H1 (cell line): ENCODE results near the gene ELOVL6. TPM values are rescaled to one million over a fixed set of nuclear protein-coding genes. Genes with fewer than 3 reads are reported as not detected.

Experiments
- CTCF ChIA-PET: fragments of 300-600 bp; sonication (Branson Sonifier 250); formaldehyde crosslinking; loops from one replicate; lab custom pipeline; 2021; ENCODE audit not compliant: partially characterized antibody; lab: Charles Lee
- POLR2A ChIA-PET: fragments of 300-600 bp; sonication (Branson Sonifier 250); formaldehyde crosslinking; loops from one replicate; lab custom pipeline; 2021; ENCODE audit warnings: inconsistent platforms; ENCODE audit not compliant: partially characterized antibody; lab: Charles Lee
- DNase-seq, 2 experiments: peaks; one replicate each; pipeline versions ENCODE4 v3.0.0 to v3.0.0-alpha.2; 2010 to 2022; ENCODE audit warnings: low spot score in 2 of 2, low read depth in 1 of 2, mixed read lengths in 1 of 2
- FAIRE-seq: peaks from 2 replicates; lab custom pipeline; 2011; peaks lifted over from hg19 to GRCh38; lab: Jason Lieb, UNC
- H2AFZ ChIP-seq: 2 replicates; pipeline ENCODE4 v1.8.1; 2012; ENCODE audit warnings: low read length, inconsistent platforms
- H2AK5ac ChIP-seq: 2 replicates; pipeline ENCODE4 v1.6.1; 2013; ENCODE audit warnings: low read depth, low read length
- H2BK120ac ChIP-seq: replicated peaks from 2 replicates; pipeline ENCODE3; 2013; ENCODE audit warnings: low read depth, low read length, inconsistent platforms
- H2BK12ac ChIP-seq: 2 replicates; pipeline ENCODE4 v1.6.1; 2013; ENCODE audit warnings: low read depth, low read length
- H2BK15ac ChIP-seq: 2 replicates; pipeline ENCODE4 v1.6.1; 2013; ENCODE audit warnings: low read length
- H2BK20ac ChIP-seq: 2 replicates; pipeline ENCODE4 v1.6.1; 2013; ENCODE audit warnings: low read length
- H2BK5ac ChIP-seq: 2 replicates; pipeline ENCODE4 v1.6.1; 2013; ENCODE audit warnings: low read depth, low read length
- H3K14ac ChIP-seq: 2 replicates; pipeline ENCODE4 v1.6.1; 2013; ENCODE audit warnings: inconsistent platforms; ENCODE audit not compliant: insufficient read length
- H3K18ac ChIP-seq: 2 replicates; pipeline ENCODE4 v1.6.1; 2013; ENCODE audit warnings: low read length; ENCODE audit errors: extremely low read depth
- H3K23ac ChIP-seq: 2 replicates; pipeline ENCODE4 v1.6.1; 2013; ENCODE audit warnings: inconsistent platforms; ENCODE audit not compliant: insufficient read length
- H3K23me2 ChIP-seq: 2 replicates; pipeline ENCODE4 v1.6.1; 2013; ENCODE audit warnings: low read depth, low read length
- H3K27ac ChIP-seq: 2 replicates; pipeline ENCODE4 v1.6.1; 2011; ENCODE audit warnings: low read depth, low read length, inconsistent platforms
- H3K27me3 ChIP-seq, 4 experiments: replicated peaks in 1 of 4; 1 replicate in 1 of 4; 2 replicates in 3 of 4; pipeline versions ENCODE4 v1.6.1 to v1.8.1; 2011 to 2013; ENCODE audit warnings: low read length in 3 of 4, mild to moderate bottlenecking in 3 of 4, inconsistent platforms in 2 of 4, mixed read lengths in 2 of 4, moderate library complexity in 1 of 4; ENCODE audit not compliant: control insufficient read depth in 3 of 4, insufficient read depth in 3 of 4; ENCODE audit errors: extremely low read depth in 1 of 4
- H3K36me3 ChIP-seq, 4 experiments: 2 replicates each; pipeline versions ENCODE4 v1.6.1 to v1.8.1; 2011 to 2013; ENCODE audit warnings: mild to moderate bottlenecking in 4 of 4, low read length in 3 of 4, moderate library complexity in 2 of 4, control low read depth in 1 of 4, inconsistent platforms in 1 of 4; ENCODE audit not compliant: insufficient read depth in 4 of 4, control insufficient read depth in 2 of 4
- H3K4ac ChIP-seq: replicated peaks from 2 replicates; pipeline ENCODE3; 2013; ENCODE audit warnings: low read length, low read depth, mixed read lengths, inconsistent platforms; ENCODE audit not compliant: insufficient read length
- H3K4me1 ChIP-seq, 4 experiments: replicated peaks in 1 of 4; 1 replicate in 1 of 4; 2 replicates in 3 of 4; pipeline versions ENCODE4 v1.6.1 to v1.8.1; 2011 to 2013; ENCODE audit warnings: low read length in 3 of 4, inconsistent platforms in 2 of 4, mixed read lengths in 1 of 4; ENCODE audit not compliant: insufficient read depth in 4 of 4, control insufficient read depth in 3 of 4
- H3K4me2 ChIP-seq, 2 experiments: 2 replicates each; pipeline versions ENCODE4 v1.6.1 to v1.8.1; 2011 to 2013; ENCODE audit warnings: low read depth in 2 of 2, low read length in 2 of 2, control low read depth in 1 of 2, inconsistent platforms in 1 of 2, mild to moderate bottlenecking in 1 of 2; ENCODE audit not compliant: insufficient read depth in 1 of 2
- H3K4me3 ChIP-seq, 4 experiments: fragments of 200-600, 300-600 bp in 1 of 4; sonication (generic), shearing (Covaris generic), sonication (Bioruptor Twin) in 1 of 4; 2 replicates each; pipeline versions ENCODE4 v1.5.1 to v1.8.1; 2011 to 2016; ENCODE audit warnings: low read length in 4 of 4, low read depth in 3 of 4, control low read depth in 2 of 4, inconsistent platforms in 2 of 4, mild to moderate bottlenecking in 2 of 4, mixed read lengths in 1 of 4, moderate library complexity in 1 of 4; ENCODE audit not compliant: insufficient read depth in 2 of 4; ENCODE audit errors: extremely low read depth in 1 of 4
- H3K56ac ChIP-seq: replicated peaks from 2 replicates; pipeline ENCODE3; 2013; ENCODE audit warnings: low read depth, mild to moderate bottlenecking, mixed read lengths, low read length, inconsistent platforms; ENCODE audit not compliant: insufficient read length
- H3K79me1 ChIP-seq: 2 replicates; pipeline ENCODE4 v1.6.1; 2013; ENCODE audit warnings: low read depth, low read length, control low read depth
- H3K79me2 ChIP-seq, 2 experiments: 2 replicates each; pipeline versions ENCODE4 v1.6.1 to v1.8.1; 2012 to 2013; ENCODE audit warnings: low read length in 2 of 2, mild to moderate bottlenecking in 2 of 2, inconsistent platforms in 1 of 2; ENCODE audit not compliant: insufficient read depth in 2 of 2, control insufficient read depth in 1 of 2
- H3K9ac ChIP-seq, 4 experiments: replicated peaks in 1 of 4; 1 replicate in 1 of 4; 2 replicates in 3 of 4; pipeline versions ENCODE4 v1.6.1 to v1.8.1; 2011 to 2013; ENCODE audit warnings: low read depth in 3 of 4, low read length in 3 of 4, control low read depth in 2 of 4, mild to moderate bottlenecking in 2 of 4, moderate library complexity in 2 of 4, inconsistent platforms in 1 of 4; ENCODE audit errors: extremely low read depth in 1 of 4
- H3K9me3 ChIP-seq, 2 experiments: 2 replicates each; pipeline versions ENCODE4 v1.6.1 to v1.8.1; 2012 to 2013; ENCODE audit warnings: mild to moderate bottlenecking in 2 of 2, moderate library complexity in 2 of 2, control low read depth in 1 of 2, inconsistent platforms in 1 of 2, low read depth in 1 of 2, low read length in 1 of 2, mixed read lengths in 1 of 2; ENCODE audit not compliant: insufficient read depth in 2 of 2
- H4K20me1 ChIP-seq, 2 experiments: replicated peaks in 1 of 2; 2 replicates each; pipeline versions ENCODE3 to v1.8.1; 2011 to 2013; ENCODE audit warnings: inconsistent platforms in 2 of 2, low read length in 2 of 2, mild to moderate bottlenecking in 1 of 2; ENCODE audit not compliant: insufficient read depth in 2 of 2, control insufficient read depth in 1 of 2
- H4K5ac ChIP-seq: 2 replicates; pipeline ENCODE4 v1.6.1; 2013; ENCODE audit warnings: low read length, low read depth, mixed read lengths, inconsistent platforms; ENCODE audit not compliant: insufficient read length
- H4K8ac ChIP-seq: 2 replicates; pipeline ENCODE4 v1.8.0; 2013; ENCODE audit warnings: mild to moderate bottlenecking, moderate library complexity, low read length, inconsistent platforms; ENCODE audit not compliant: insufficient read depth; ENCODE audit errors: extremely low read depth
- H4K91ac ChIP-seq: replicated peaks from 2 replicates; pipeline ENCODE3; 2013; ENCODE audit warnings: low read length, mixed read lengths, inconsistent platforms; ENCODE audit not compliant: insufficient read length
- ASH2L ChIP-seq: fragments of 200-600, 300-600 bp; sonication (generic); IDR thresholded peaks from one replicate; pipeline ENCODE4 v1.7.1; 2017; ENCODE audit warnings: low read length
- ATF2 ChIP-seq: IDR thresholded peaks from 2 replicates; pipeline ENCODE4 v1.6.1; 2012; ENCODE audit warnings: low read length, inconsistent platforms
- BACH1 ChIP-seq: IDR thresholded peaks from 2 replicates; pipeline ENCODE4 v1.6.1; 2012; ENCODE audit warnings: low read length, improper control_type of control experiment
- BCL11A ChIP-seq, 2 experiments: IDR thresholded peaks; one replicate each; pipeline ENCODE4 v1.6.1; 2011; ENCODE audit warnings: low read depth in 2 of 2, low read length in 2 of 2, mild to moderate bottlenecking in 2 of 2
- CHD2 ChIP-seq: IDR thresholded peaks from 2 replicates; pipeline ENCODE4 v1.6.1; 2012; ENCODE audit warnings: low read length, improper control_type of control experiment
- EP300 ChIP-seq, 2 experiments: IDR thresholded peaks; 1 replicate in 1 of 2; 2 replicates in 1 of 2; pipeline ENCODE4 v1.6.1; 2011 to 2012; ENCODE audit warnings: low read depth in 2 of 2, low read length in 2 of 2, mild to moderate bottlenecking in 2 of 2, borderline replicate concordance in 1 of 2, inconsistent platforms in 1 of 2, moderate library complexity in 1 of 2
- HDAC2 ChIP-seq, 2 experiments: fragments of 300-600 bp in 1 of 2; sonication (generic) in 1 of 2; IDR thresholded peaks; 2 replicates each; pipeline ENCODE4 v1.6.1; 2011 to 2012; ENCODE audit warnings: low read depth in 2 of 2, low read length in 2 of 2, mild to moderate bottlenecking in 2 of 2, moderate library complexity in 2 of 2, borderline replicate concordance in 1 of 2, inconsistent platforms in 1 of 2
- PHF8 ChIP-seq: fragments of 200-600 bp; sonication (generic); conservative IDR thresholded peaks from 2 replicates; pipeline ENCODE4 v1.7.1; 2012; ENCODE audit warnings: low read depth, mild to moderate bottlenecking, inconsistent platforms, low read length, moderate library complexity
- POLR2A ChIP-seq, 2 experiments: IDR thresholded peaks; 1 replicate in 1 of 2; 2 replicates in 1 of 2; pipeline ENCODE4 v1.6.1; 2011; ENCODE audit warnings: low read depth in 2 of 2, low read length in 2 of 2, mild to moderate bottlenecking in 2 of 2; ENCODE audit errors: control extremely low read depth in 1 of 2
- SIX5 ChIP-seq: IDR thresholded peaks from 2 replicates; pipeline ENCODE4 v1.6.1; 2011; ENCODE audit warnings: mild to moderate bottlenecking, low read depth, low read length
- SP2 ChIP-seq: IDR thresholded peaks from 2 replicates; pipeline ENCODE4 v1.6.1; 2012; ENCODE audit warnings: mild to moderate bottlenecking, low read length, inconsistent platforms
- USF2 ChIP-seq: IDR thresholded peaks from 2 replicates; pipeline ENCODE4 v1.6.1; 2011; ENCODE audit warnings: low read length, improper control_type of control experiment
- WGBS, 2 experiments: shearing (Covaris generic) in 1 of 2; methylation state at CpG; one replicate each; pipeline versions ENCODE4 v1.1.6 to v1.1.7; 2013 to 2015; ENCODE audit warnings: low lambda C conversion rate in 2 of 2, mixed read lengths in 2 of 2, inconsistent platforms in 1 of 2, low coverage in 1 of 2, missing lambda C conversion rate in 1 of 2; ENCODE audit not compliant: insufficient replicate concordance in 2 of 2, insufficient coverage in 1 of 2, insufficient read length in 1 of 2; ENCODE audit errors: extremely low coverage in 1 of 2, missing lambda C conversion rate in 1 of 2; 5-methylcytosine and 5-hydroxymethylcytosine counted together
- polyA plus RNA-seq, 7 experiments: library from polyadenylated mRNA; depleted of rRNA in 3 of 7; stranded (reverse) in 5 of 7; unstranded in 2 of 7; fragments of >200 nt in 5 of 7; fragments of 200-250 nt in 2 of 7; gene quantifications; 1 replicate in 5 of 7; 2 replicates in 1 of 7; 4 replicates in 1 of 7; pipeline versions ENCODE4 v1.2.1 to v1.2.3, GENCODE V29; 2011 to 2013; ENCODE audit warnings: missing spikeins in 2 of 7, mixed read lengths in 2 of 7
- total RNA-seq: library from RNA; stranded (reverse); fragmentation: NEBNext Ultra II Directional; extraction: Animal tissue kit (Norgen Biotek cat#: 25700); gene quantifications from 2 replicates; pipeline ENCODE4 v1.2.1, GENCODE V29; 2021

ELOVL6 gene
- total and polyA plus RNA-seq, 2 of the 8 experiments (the other 6 are each of a cell fraction or from before 2014, with no cell fraction given) = 27.8 to 86.6 TPM

- Histone ChIP-seq H3K23me2 (no peaks in the 10 kb centered on the region), H3K9me3 (peaks cover 0 to 3% of the 10 kb centered on the region in 2 experiments; a peak in 1 of 4 replicates), H3K36me3 (peaks cover 0 to 5% (median 1%) of the 10 kb centered on the region in 4 experiments; a peak in 3 of 8 replicates), H4K5ac (no peak overlapping the region), H3K9ac (no peak overlapping the region), H2BK20ac (no peak overlapping the region), H3K23ac (no peak overlapping the region), H3K18ac (no peak overlapping the region), H3K79me1 (no peaks in the 10 kb centered on the region; the same call in 1 of the 2 replicates), H3K79me2 (peaks cover 0 to 10% of the 10 kb centered on the region in 2 experiments; a peak in 2 of 4 replicates), H2AFZ (no peak overlapping the region), H3K4ac (no peak overlapping the region), H3K4me1 (peaks cover 0 to 7% (median 2%) of the 10 kb centered on the region in 4 experiments; a peak in 2 of 7 replicates), H4K20me1 (no peaks in the 10 kb centered on the region), H3K4me2 (no peak overlapping the region), H2BK120ac (no peak overlapping the region), H4K8ac (no peak overlapping the region), H2AK5ac (no peak overlapping the region), H2BK15ac (no peak overlapping the region), H2BK5ac (no peak overlapping the region), H4K91ac (no peak overlapping the region), H2BK12ac (no peak overlapping the region), H3K56ac (no peak overlapping the region), H3K4me3 (no peak overlapping the region), H3K14ac (no peak overlapping the region), H3K27me3 (no peaks in the 10 kb centered on the region), H3K27ac (no peak overlapping the region)
- ChIA-PET CTCF (no interaction called here), POLR2A (no interaction called here)
- FAIRE-seq (no peak), DNase-seq (no peak)
- 90% methylated on average over 3 of the region's 3 CpGs; no CpG with 5 or more reads in 1 of the 2 experiments for WGBS, 2 experiments
- no peak for TF ChIP-seq USF2
- TF ChIP-seq HDAC2 (IDR thresholded peaks at IDR 0.05; ENCODE audit: borderline replicate concordance in 1 of 2, low read depth in 2 of 2, low read length in 2 of 2) = no peak
- no peak for TF ChIP-seq CHD2
- TF ChIP-seq SP2 = no peak
- TF ChIP-seq ASH2L = no peak
- TF ChIP-seq POLR2A (IDR thresholded peaks at IDR 0.05; ENCODE audit: control extremely low read depth in 1 of 2, low read depth in 2 of 2, low read length in 2 of 2) = no peak
- no peak for TF ChIP-seq BCL11A (IDR thresholded peaks at IDR 0.05; ENCODE audit: low read depth in 2 of 2, low read length in 2 of 2)
- no peak for TF ChIP-seq EP300 (IDR thresholded peaks at IDR 0.05; ENCODE audit: borderline replicate concordance in 1 of 2, low read depth in 2 of 2, low read length in 2 of 2)
- TF ChIP-seq PHF8 = no peak
- TF ChIP-seq SIX5 = no peak
- TF ChIP-seq ATF2 = no peak
- TF ChIP-seq BACH1 = no peak
Measured at GRCh38 chr4:110084154-110084553, 114.3 kb downstream of the ELOVL6 start.
